Karpas-422 (cell line): Measurements from ENCODE around the gene SEMA3F. TPM values are rescaled to one million over a fixed set of nuclear protein-coding genes. Genes with fewer than 3 reads are reported as not detected.

Experiments used
- DNase-seq: peaks from one replicate; pipeline ENCODE4 v3.0.0-alpha.2; 2015
- H2AFZ ChIP-seq: fragments of 200-600 bp; sonication (generic); 2 replicates; pipeline ENCODE4 v1.6.1; 2014; ENCODE audit warnings: antibody characterized with exemption, low read length, mixed read lengths
- H3K27ac ChIP-seq: fragments of 200-600 bp; sonication (generic); 2 replicates; pipeline ENCODE4 v1.5.1; 2014; ENCODE audit warnings: mild to moderate bottlenecking, low read length, moderate library complexity
- H3K27me3 ChIP-seq: fragments of 200-600 bp; sonication (generic); 2 replicates; pipeline ENCODE4 v1.6.1; 2014; ENCODE audit warnings: low read length, mixed read lengths
- H3K36me3 ChIP-seq: fragments of 200-600 bp; sonication (generic); 2 replicates; pipeline ENCODE4 v1.6.1; 2014; ENCODE audit warnings: low read length, mixed read lengths; ENCODE audit not compliant: insufficient read depth
- H3K4me1 ChIP-seq: fragments of 200-600 bp; sonication (generic); 2 replicates; pipeline ENCODE4 v1.6.1; 2014; ENCODE audit warnings: mild to moderate bottlenecking, low read length, mixed read lengths
- H3K4me2 ChIP-seq: fragments of 200-600 bp; sonication (generic); 2 replicates; pipeline ENCODE4 v1.6.1; 2014; ENCODE audit warnings: low read length, low read depth, mild to moderate bottlenecking; ENCODE audit not compliant: poor library complexity, severe bottlenecking
- H3K4me3 ChIP-seq: fragments of 200-600 bp; sonication (generic); 2 replicates; pipeline ENCODE4 v1.5.1; 2014; ENCODE audit warnings: mild to moderate bottlenecking, antibody characterized with exemption, low read length, mixed read lengths
- H3K79me2 ChIP-seq: fragments of 200-600 bp; sonication (generic); 2 replicates; pipeline ENCODE4 v1.6.1; 2014; ENCODE audit warnings: mild to moderate bottlenecking, low read length, mixed read lengths
- H3K9ac ChIP-seq: fragments of 200-600 bp; sonication (generic); 2 replicates; pipeline ENCODE4 v1.6.0; 2014; ENCODE audit warnings: low read length
- H3K9me2 ChIP-seq: fragments of 200-600 bp; sonication (generic), shearing (Covaris generic); replicated peaks from 2 replicates; pipeline ENCODE4 v1.6.0; 2014; ENCODE audit warnings: mild to moderate bottlenecking, low read length, moderate library complexity; ENCODE audit not compliant: insufficient read depth
- H3K9me3 ChIP-seq: fragments of 300-700, 200-600 bp; sonication (generic); 2 replicates; pipeline ENCODE4 v1.6.1; 2014; ENCODE audit warnings: low read length, mixed read lengths
- H4K20me1 ChIP-seq: fragments of 200-600 bp; sonication (generic); 2 replicates; pipeline ENCODE4 v1.6.1; 2014; ENCODE audit warnings: mild to moderate bottlenecking, antibody characterized with exemption, low read length, low read depth; ENCODE audit not compliant: insufficient read depth
- total RNA-seq: library from RNA; depleted of rRNA; stranded (reverse); fragments of >200 nt; shearing (Covaris generic); gene quantifications from 2 replicates; pipeline ENCODE4 v1.2.3, GENCODE V29; 2014; ENCODE audit warnings: low replicate concordance

Gene SEMA3F
- total RNA-seq, 1 experiment from 2014 or later = not detected

GRCh38 chr3:50121072-50122032 lies 33.8 kb upstream of the SEMA3F start:
- no peaks in the 10 kb centered on the region for H3K9me3 ChIP-seq
- H3K4me2 ChIP-seq = no peak overlapping the region
- no peak overlapping the region for H3K4me3 ChIP-seq
- peak; percentile 92 for DNase-seq
- no peak overlapping the region for H2AFZ ChIP-seq
- no peak overlapping the region for H3K27ac ChIP-seq
- no peaks in the 10 kb centered on the region for H3K79me2 ChIP-seq
- no peaks in the 10 kb centered on the region for H3K27me3 ChIP-seq
- peaks cover 8% of the 10 kb centered on the region; the same call in 1 of the 2 replicates for H3K36me3 ChIP-seq
- peaks cover 15% of the 10 kb centered on the region; the same call in 1 of the 2 replicates for H4K20me1 ChIP-seq
- H3K9ac ChIP-seq = no peak overlapping the region
- no peaks in the 10 kb centered on the region for H3K9me2 ChIP-seq
- no peaks in the 10 kb centered on the region for H3K4me1 ChIP-seq

DNA sequence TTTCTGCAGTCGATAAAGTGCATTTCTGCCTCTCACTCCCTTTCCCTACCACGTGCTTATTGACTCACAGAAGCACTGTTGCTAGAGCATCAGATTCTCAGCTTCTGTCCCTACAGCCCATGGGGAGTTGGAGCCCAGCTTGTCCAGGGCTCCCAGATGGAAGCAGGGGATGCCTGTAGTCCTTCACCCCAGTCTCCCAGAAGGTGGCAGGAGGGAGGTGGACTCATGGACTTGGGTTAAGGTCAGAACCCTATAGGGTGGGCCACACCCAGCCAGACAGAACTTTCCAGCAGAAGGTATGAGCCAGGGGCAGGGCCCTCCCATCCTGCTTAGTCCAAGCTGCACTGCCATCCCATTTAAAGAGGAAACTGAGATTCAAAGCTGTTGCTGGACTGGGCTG lies 33.1 kb upstream of the SEMA3F start:
- Histone ChIP-seq H3K4me3 (no peak overlapping the region), H3K4me2 (no peak overlapping the region), H3K27me3 (no peaks in the 10 kb centered on the region), H3K9me2 (no peaks in the 10 kb centered on the region), H2AFZ (no peak overlapping the region), H3K9ac (no peak overlapping the region), H3K4me1 (no peaks in the 10 kb centered on the region), H3K79me2 (no peaks in the 10 kb centered on the region), H3K36me3 (peaks cover 1% of the 10 kb centered on the region; the same call in 1 of the 2 replicates), H3K9me3 (no peaks in the 10 kb centered on the region), H3K27ac (no peak overlapping the region), H4K20me1 (peaks cover 15% of the 10 kb centered on the region; the same call in 1 of the 2 replicates)
- no peak for DNase-seq

DNA sequence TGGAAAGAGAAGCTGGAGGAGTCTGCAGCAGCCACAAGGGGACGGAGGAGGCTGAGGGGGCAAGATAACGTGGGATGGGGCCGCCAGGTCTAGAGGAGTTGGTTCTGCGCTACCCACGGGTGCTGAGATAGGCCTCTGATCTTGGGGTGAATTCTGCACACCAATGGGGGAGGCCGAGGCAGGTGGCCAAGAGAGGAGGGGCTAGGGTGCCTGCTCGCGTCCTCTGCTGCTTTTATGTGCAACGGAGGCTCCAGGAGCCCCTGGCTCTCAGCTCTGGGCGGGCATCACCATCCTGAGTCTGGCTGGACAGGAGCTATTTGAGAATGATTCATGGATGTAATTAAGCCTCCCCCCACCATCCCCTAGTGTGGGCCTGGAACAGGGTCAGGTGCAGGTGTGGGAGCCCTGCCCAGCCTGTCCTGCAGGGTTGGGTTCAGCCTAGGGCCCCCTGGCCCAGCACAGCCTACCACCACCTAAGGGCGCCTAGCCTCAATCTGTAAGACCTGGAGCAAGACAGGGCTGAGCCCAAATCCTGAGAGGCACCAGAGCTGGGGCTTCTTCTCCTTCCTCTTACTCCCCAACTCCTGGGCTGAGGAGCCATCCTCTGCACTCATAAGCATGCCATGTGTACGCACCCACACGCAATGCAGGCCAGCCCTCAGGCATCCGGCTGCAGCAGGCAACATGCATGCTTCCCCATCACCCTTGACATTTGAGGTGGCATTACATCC lies 32.3 kb upstream of the SEMA3F start:
- Histone ChIP-seq H3K9ac (no peak overlapping the region), H3K4me3 (no peak overlapping the region), H3K27me3 (no peaks in the 10 kb centered on the region), H3K36me3 (no peaks in the 10 kb centered on the region; the same call in 1 of the 2 replicates), H3K79me2 (no peaks in the 10 kb centered on the region), H4K20me1 (peaks cover 15% of the 10 kb centered on the region; the same call in 1 of the 2 replicates), H3K4me1 (no peaks in the 10 kb centered on the region), H3K4me2 (no peak overlapping the region), H3K9me3 (no peaks in the 10 kb centered on the region), H3K9me2 (no peaks in the 10 kb centered on the region), H2AFZ (no peak overlapping the region), H3K27ac (no peak overlapping the region)
- DNase-seq = no peak

DNA sequence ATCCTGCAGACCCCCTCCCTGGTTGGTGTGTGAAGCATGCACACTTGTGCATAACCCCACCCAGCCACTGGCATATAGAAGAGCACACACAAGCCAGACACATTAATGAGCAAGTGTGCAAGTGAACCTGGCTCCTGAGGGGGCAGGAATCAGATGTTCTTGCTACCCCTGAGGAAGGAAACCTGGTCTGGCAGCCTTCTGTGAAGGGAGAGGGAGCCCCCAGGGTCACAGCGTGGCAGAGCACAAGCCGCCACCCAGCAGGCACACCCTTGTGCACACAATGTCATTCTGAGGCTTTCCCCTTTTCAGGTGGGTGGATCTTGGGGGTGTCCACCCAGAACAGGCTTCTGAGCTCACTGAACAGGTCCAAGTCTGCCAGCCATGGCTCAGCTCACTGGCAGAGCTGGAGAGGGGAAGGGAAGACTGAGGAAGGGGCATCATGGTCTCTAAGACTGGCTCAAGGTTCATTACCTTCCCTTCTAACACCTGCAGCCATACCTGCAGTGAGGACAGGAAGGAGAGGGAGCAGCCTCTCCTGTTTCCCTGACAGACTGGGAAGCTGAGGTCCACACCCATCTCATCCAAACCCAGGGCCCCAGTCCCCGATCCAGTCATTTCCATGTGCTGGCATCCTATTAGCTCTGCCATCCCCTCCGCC lies 31.6 kb upstream of the SEMA3F start:
- H3K36me3 ChIP-seq = no peaks in the 10 kb centered on the region
- H3K9me3 ChIP-seq = no peaks in the 10 kb centered on the region
- no peaks in the 10 kb centered on the region for H3K27me3 ChIP-seq
- H3K79me2 ChIP-seq = no peaks in the 10 kb centered on the region
- peaks cover 15% of the 10 kb centered on the region; the same call in 1 of the 2 replicates for H4K20me1 ChIP-seq
- H2AFZ ChIP-seq = no peak overlapping the region
- H3K4me2 ChIP-seq = no peak overlapping the region
- DNase-seq = no peak
- no peaks in the 10 kb centered on the region for H3K9me2 ChIP-seq
- H3K27ac ChIP-seq = no peak overlapping the region
- no peak overlapping the region for H3K4me3 ChIP-seq
- H3K9ac ChIP-seq = no peak overlapping the region
- no peaks in the 10 kb centered on the region for H3K4me1 ChIP-seq

- DNase-seq = no peak
- no peak overlapping the region for H3K27ac ChIP-seq
- no peaks in the 10 kb centered on the region for H3K9me3 ChIP-seq
- no peaks in the 10 kb centered on the region for H3K4me1 ChIP-seq
- H3K9me2 ChIP-seq = no peaks in the 10 kb centered on the region
- H4K20me1 ChIP-seq = peaks cover 15% of the 10 kb centered on the region; the same call in 1 of the 2 replicates
- no peaks in the 10 kb centered on the region for H3K27me3 ChIP-seq
- H3K79me2 ChIP-seq = no peaks in the 10 kb centered on the region
- no peak overlapping the region for H3K4me3 ChIP-seq
- no peak overlapping the region for H3K4me2 ChIP-seq
- no peaks in the 10 kb centered on the region for H3K36me3 ChIP-seq
- H3K9ac ChIP-seq = no peak overlapping the region
- H2AFZ ChIP-seq = no peak overlapping the region
Measured at GRCh38 chr3:50124052-50124799, 30.9 kb upstream of the SEMA3F start.

DNA sequence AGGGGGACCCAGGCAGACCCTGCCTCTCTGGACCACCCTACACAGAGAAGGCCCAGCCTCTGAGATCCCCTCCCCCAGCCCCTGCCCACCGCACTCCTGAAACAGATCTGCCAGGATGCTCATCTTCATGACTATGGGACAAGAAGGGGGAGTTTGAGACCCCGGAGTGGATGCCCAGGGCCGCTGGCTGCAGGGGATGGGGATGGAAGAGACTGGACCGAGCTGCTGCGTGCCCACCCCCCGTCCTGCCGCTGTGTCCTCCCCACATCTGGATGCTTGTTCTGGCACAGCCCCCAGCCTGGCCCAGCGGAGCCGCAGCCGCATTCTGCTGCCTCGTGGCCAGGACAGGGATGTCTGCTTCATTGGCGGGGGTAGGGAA lies 30.3 kb upstream of the SEMA3F start:
- no peaks in the 10 kb centered on the region for H3K27me3 ChIP-seq
- no peaks in the 10 kb centered on the region for H3K9me3 ChIP-seq

DNA sequence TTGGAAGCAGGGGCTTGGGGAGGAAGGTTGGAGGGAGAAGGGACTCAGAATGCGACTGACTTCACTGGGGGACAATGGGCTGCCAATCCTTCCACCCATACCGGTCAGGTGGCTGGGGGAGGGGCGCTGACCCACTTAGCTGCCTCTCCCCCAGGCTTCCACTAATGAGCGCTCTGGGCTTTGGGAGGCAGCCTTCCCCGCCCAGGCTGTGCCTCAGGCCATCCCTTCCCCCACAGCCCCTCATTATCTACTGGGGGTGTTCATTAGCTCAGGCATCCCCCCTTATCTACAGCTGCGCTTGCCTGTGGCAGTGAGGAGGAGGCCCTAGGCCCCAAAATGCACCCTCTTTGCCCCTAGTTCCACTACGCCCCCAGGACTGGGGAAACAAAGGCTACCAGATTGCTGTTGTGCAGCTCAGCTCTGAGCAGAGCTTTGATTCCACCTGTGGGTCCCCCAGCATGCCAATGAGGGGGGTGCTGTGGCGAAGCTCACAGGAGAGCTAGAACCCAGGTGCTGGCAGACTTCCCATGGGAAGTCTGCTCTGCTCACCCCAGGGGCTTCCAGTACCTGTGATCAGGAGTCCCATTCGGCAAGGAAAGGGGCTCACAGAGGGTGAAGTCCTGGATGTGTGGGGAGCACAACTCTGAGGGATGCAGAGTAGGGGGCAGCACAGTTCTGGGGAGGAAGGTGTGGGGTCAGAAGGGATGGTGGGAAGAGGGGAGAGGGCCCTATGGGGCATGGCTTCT lies 29.4 kb upstream of the SEMA3F start:
- Histone ChIP-seq H3K9me2 (no peaks in the 10 kb centered on the region), H3K27ac (no peak overlapping the region), H3K36me3 (no peaks in the 10 kb centered on the region), H3K4me2 (no peak overlapping the region), H3K27me3 (no peaks in the 10 kb centered on the region), H3K4me3 (no peak overlapping the region), H3K4me1 (no peaks in the 10 kb centered on the region), H3K79me2 (no peaks in the 10 kb centered on the region), H2AFZ (no peak overlapping the region), H3K9me3 (no peaks in the 10 kb centered on the region), H4K20me1 (peaks cover 7% of the 10 kb centered on the region; the same call in 1 of the 2 replicates), H3K9ac (no peak overlapping the region)
- no peak for DNase-seq

More for the DNA sequence above, 30.3 kb upstream of the SEMA3F start:
- H3K9ac ChIP-seq = no peak overlapping the region
- no peaks in the 10 kb centered on the region for H3K9me2 ChIP-seq
- H3K36me3 ChIP-seq = no peaks in the 10 kb centered on the region
- no peak overlapping the region for H2AFZ ChIP-seq
- H3K79me2 ChIP-seq = no peaks in the 10 kb centered on the region
- DNase-seq = no peak
- H3K4me3 ChIP-seq = no peak overlapping the region
- H3K27ac ChIP-seq = no peak overlapping the region
- H3K4me2 ChIP-seq = no peak overlapping the region
- no peaks in the 10 kb centered on the region for H3K4me1 ChIP-seq
- peaks cover 15% of the 10 kb centered on the region; the same call in 1 of the 2 replicates for H4K20me1 ChIP-seq
